Heart left ventricle (tissue), 16 donors: ENCODE measurements around the gene TLE5. TPM values are rescaled to one million over a fixed set of nuclear protein-coding genes. Genes with fewer than 3 reads are reported as not detected.

ENCODE experiments used
- ATAC-seq, 4 donors: fragments of 200-7000 bp; cut with Tn5 transposase; one replicate each; pipeline ENCODE4 v1.9.1; 2020 to 2022; ENCODE audit warnings: moderate library complexity in 4 of 4, mild to moderate bottlenecking in 3 of 4, moderate number of reproducible peaks in 1 of 4
- DNase-seq, 5 donors: peaks; one replicate each; pipeline ENCODE4 v3.0.0-alpha.2; 2020
- H3K27ac ChIP-seq, 12 donors: fragments of 200-600 bp; sonication (generic) in 4 of 12; one replicate each; pipeline versions ENCODE4 v1.5.0 to v1.8.0; 2016 to 2022; ENCODE audit warnings: mild to moderate bottlenecking in 2 of 12
- H3K27me3 ChIP-seq, 9 donors: fragments of 200-600 bp; sonication (generic) in 2 of 9; one replicate each; pipeline versions ENCODE4 v1.5.1 to v1.8.0; 2016 to 2022; ENCODE audit warnings: mild to moderate bottlenecking in 3 of 9
- H3K36me3 ChIP-seq, 9 donors: fragments of 200-600 bp; sonication (generic) in 2 of 9; one replicate each; pipeline versions ENCODE4 v1.5.0 to v1.8.0; 2018 to 2022; ENCODE audit warnings: mild to moderate bottlenecking in 2 of 9
- H3K4me1 ChIP-seq, 12 donors: fragments of 200-600 bp; sonication (generic) in 4 of 12; one replicate each; pipeline versions ENCODE4 v1.5.0 to v1.8.0; 2016 to 2022; ENCODE audit warnings: mild to moderate bottlenecking in 3 of 12
- H3K4me3 ChIP-seq, 12 donors: fragments of 200-600 bp; sonication (generic) in 4 of 12; one replicate each; pipeline versions ENCODE4 v1.5.0 to v1.8.0; 2017 to 2022; ENCODE audit warnings: mild to moderate bottlenecking in 9 of 12, moderate library complexity in 4 of 12
- H3K9me3 ChIP-seq, 12 donors: fragments of 200-600 bp; sonication (generic) in 4 of 12; one replicate each; pipeline versions ENCODE4 v1.5.0 to v1.8.0; 2016 to 2022; ENCODE audit warnings: mild to moderate bottlenecking in 1 of 12
- CTCF ChIP-seq, 12 donors: fragments of 200-600 bp; sonication (generic) in 4 of 12; IDR thresholded peaks; one replicate each; pipeline versions ENCODE4 v1.5.0 to v1.8.0; 2018 to 2022; ENCODE audit warnings: antibody characterized with exemption in 12 of 12, mild to moderate bottlenecking in 5 of 12
- POLR2A ChIP-seq, 2 donors: fragments of 450-650 bp; IDR thresholded peaks; one replicate each; pipeline ENCODE4 v1.6.1; 2017; ENCODE audit warnings: antibody characterized with exemption in 2 of 2, mild to moderate bottlenecking in 2 of 2, moderate library complexity in 2 of 2
- WGBS, 4 donors: extraction: QIAGEN DNeasy Blood & Tissue Kit in 2 of 4; methylation state at CpG; one replicate each; pipeline versions ENCODE4 v1.1.5 to v1.1.7; 2013 to 2018; 5-methylcytosine and 5-hydroxymethylcytosine counted together
- intact Hi-C, 10 donors: fragments of 100-400 bp; cut with DNase I; formaldehyde crosslinking; loops; one replicate each; pipeline versions ENCODE4 v1.11.1 to v1.14.2; 2022
- polyA plus RNA-seq, 2 donors: library from polyadenylated mRNA; stranded (reverse); fragments of 200-250 nt; gene quantifications; one replicate each; pipeline ENCODE4 v1.2.3, GENCODE V29; 2013
- total RNA-seq, 9 donors: library from RNA; depleted of rRNA in 2 of 9; stranded (reverse); fragments of >200 nt in 2 of 9; fragmentation: NEBNext Ultra II Directional in 3 of 9; extraction: Animal tissue kit (Norgen Biotek cat#: 25700) in 3 of 9; gene quantifications; one replicate each; pipeline versions ENCODE4 v1.1.0 to v1.2.4, GENCODE V29; 2016 to 2023
- donor health status: ischemic (EF 13 %, LVEDD 7.1; RV severe dilation, severe dysfunction).
- donor health status: healthy with polysubstance abuse.
- donor health status: DM: no; HTN: yes; CAD: no.
- donor health status: DM: no; HTN: no; CAD: no.
- donor health status: ischemic (EF 25% LVEDD 6.9; RV normal size, moderate dysfunction).
- donor health status: ischemic (EF 25% LVEDD 5.7; RV mildly dilated, moderate dysfunction).
- donor health status: healthy.
- donor health status: DM: yes; HTN: yes; CAD: no.
- donor health status: ischemic (EF 35%, LVEDD 5.7; RV mildly dilated, moderate dysfunction).
- donor health status: nonischemic (EF 11% LVEDD 7.7; RV severe dilation, severe dysfunction).
- donor health status: DM: yes; HTN: yes; CAD: no.
- donor health status: PGD.
- donor health status: ischemic (EF 29% LVEDD 5.4; RV normal size, mild dysfunction).
- donor health status: nonischemic (EF 23%, LVEDD 6.1; RV moderate dilation, normal function).

The TLE5 gene
- total and polyA plus RNA-seq, 11 donors: 593 to 1,459 (median 711) TPM

- Histone ChIP-seq H3K27ac (no peak overlapping the region), H3K9me3 (no peaks in the 10 kb centered on the region), H3K36me3 (no peaks in the 10 kb centered on the region), H3K4me3 (no peak overlapping the region), H3K27me3 (no peaks in the 10 kb centered on the region), H3K4me1 (peaks cover 0 to 8% (median 4%) of the 10 kb centered on the region in 12 donors)
- intact Hi-C loops: loop anchor here in 5 of 10 donors (5.0 to 10.0 kb wide), 5 partner anchors 34 to 118 kb away; no protein-coding TSS in a partner anchor
- TF ChIP-seq POLR2A (IDR thresholded peaks at IDR 0.05) (no peak), CTCF (IDR thresholded peaks at IDR 0.05) (no peak)
- WGBS, 4 donors: 23 to 47% (median 37%) methylated on average over 3 of the region's 3 CpGs
- peak in 1 of 5 donors; percentile 61 for DNase-seq
- peak; percentile 51 to 84 (median 76) for ATAC-seq
Observed at GRCh38 chr19:3073159-3073563, 10.9 kb upstream of the TLE5 start.

- Histone ChIP-seq H3K27me3 (no peaks in the 10 kb centered on the region), H3K4me1 (peaks cover 0 to 8% (median 4%) of the 10 kb centered on the region in 12 donors), H3K27ac (no peak overlapping the region), H3K9me3 (no peaks in the 10 kb centered on the region), H3K4me3 (no peak overlapping the region), H3K36me3 (no peaks in the 10 kb centered on the region)
- ATAC-seq (no peak), DNase-seq (no peak)
- TF ChIP-seq CTCF (IDR thresholded peaks at IDR 0.05) (no peak), POLR2A (IDR thresholded peaks at IDR 0.05) (no peak)
- intact Hi-C loops: loop anchor here in 5 of 10 donors (5.0 to 10.0 kb wide), 5 partner anchors 36 to 117 kb away; no protein-coding TSS in a partner anchor
- WGBS, 4 donors: 66 to 75% (median 68%) methylated on average over 4 of the region's 4 CpGs
Observed at GRCh38 chr19:3071768-3072167, 9.5 kb upstream of the TLE5 start.

- Histone ChIP-seq H3K4me3 (no peak overlapping the region), H3K27me3 (no peaks in the 10 kb centered on the region), H3K27ac (no peak overlapping the region), H3K36me3 (no peaks in the 10 kb centered on the region), H3K9me3 (no peaks in the 10 kb centered on the region), H3K4me1 (peaks cover 0 to 7% (median 3%) of the 10 kb centered on the region in 12 donors)
- DNase-seq: no peak
- 75 to 86% (median 79%) methylated on average over 16 to 21 of the region's 21 CpGs for WGBS, 4 donors
- intact Hi-C loops: no loop called here
- no peak for ATAC-seq
- no peak for TF ChIP-seq POLR2A (IDR thresholded peaks at IDR 0.05)
- no peak for TF ChIP-seq CTCF (IDR thresholded peaks at IDR 0.05)
Observed at GRCh38 chr19:3068071-3068470, 5.8 kb upstream of the TLE5 start.

GRCh38 chr19:3067563-3067962 lies 5.3 kb upstream of the TLE5 start:
- H3K27me3 ChIP-seq: no peaks in the 10 kb centered on the region
- ATAC-seq (no peak), DNase-seq (no peak)
- intact Hi-C loops: no loop called here
- no peaks in the 10 kb centered on the region for H3K36me3 ChIP-seq
- no peak overlapping the region for H3K27ac ChIP-seq
- TF ChIP-seq POLR2A (IDR thresholded peaks at IDR 0.05) (no peak), CTCF (IDR thresholded peaks at IDR 0.05) (no peak)
- peaks cover 0 to 12% (median 7%) of the 10 kb centered on the region in 12 donors for H3K4me1 ChIP-seq
- 89 to 92% (median 90%) methylated on average over 9 of the region's 9 CpGs for WGBS, 4 donors
- no peak overlapping the region for H3K4me3 ChIP-seq
- H3K9me3 ChIP-seq: no peaks in the 10 kb centered on the region
